ENCODE data around the gene MEOX2. TPM values are rescaled to one million over a fixed set of nuclear protein-coding genes. Genes with fewer than 3 reads are reported as not detected.

Gene MEOX2
- total RNA-seq, 1 experiment from 2014 or later: not detected

DNA sequence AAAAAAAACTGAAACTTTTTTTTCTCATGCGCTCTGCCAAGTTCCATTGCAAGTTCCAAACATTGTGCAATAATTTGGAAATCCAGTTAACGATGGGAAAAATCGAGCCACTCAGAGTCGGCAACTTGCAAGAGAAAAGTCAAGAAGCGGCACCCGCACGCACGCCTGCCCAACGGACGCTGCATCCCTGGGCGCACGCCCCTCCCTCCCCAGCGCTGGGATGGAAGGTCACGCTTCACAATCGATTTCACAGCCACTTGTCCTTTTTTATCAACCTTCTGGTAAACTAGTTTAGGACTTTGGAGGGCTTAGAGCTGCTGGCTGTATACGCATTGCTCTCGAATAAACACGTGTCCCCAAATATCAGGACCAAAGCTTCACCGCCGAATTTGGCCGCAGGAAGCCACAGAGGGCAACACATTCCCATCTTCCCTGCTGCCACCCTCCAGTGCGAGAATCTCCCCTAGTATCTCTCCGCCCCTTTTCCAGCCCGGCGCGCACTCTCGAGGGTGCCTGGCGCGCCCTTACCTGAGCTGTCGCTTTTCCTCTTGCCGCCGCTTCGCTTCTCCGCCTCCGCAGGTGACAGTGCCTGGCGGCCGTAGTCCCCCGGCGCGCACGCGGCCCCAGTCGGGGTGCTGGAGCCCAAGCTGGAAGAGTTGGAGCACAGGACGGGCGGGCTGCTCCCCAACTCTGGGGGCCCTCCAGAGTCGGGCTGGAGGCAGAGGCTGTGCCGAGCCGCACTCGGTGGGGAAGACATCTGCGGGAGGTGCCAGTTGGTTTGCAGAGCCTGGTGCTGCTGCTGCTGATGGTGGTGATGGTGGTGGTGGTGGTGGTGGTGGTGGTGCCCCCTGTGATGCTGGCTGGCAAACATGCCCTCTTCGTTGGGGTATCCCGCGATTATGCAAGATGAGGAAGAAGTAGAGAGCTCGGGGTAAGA lies 857 bp downstream of the MEOX2 start:
- H3K14ac ChIP-seq (ENCODE audit: insufficient read depth, low read length): no peak overlapping the region
- H3K4me2 ChIP-seq (ENCODE audit: insufficient read depth, insufficient read length, low read length): peak overlapping the region; percentile 99
- peaks cover 29% of the 10 kb centered on the region for H3K23me2 ChIP-seq (ENCODE audit: insufficient read length, low read depth, low read length, poor library complexity, severe bottlenecking)
- no peaks in the 10 kb centered on the region for H3K79me1 ChIP-seq (ENCODE audit: insufficient read depth, low read depth, low read length, poor library complexity, severe bottlenecking)
- no peak overlapping the region for H2BK5ac ChIP-seq (ENCODE audit: insufficient read length, low read length)
- H3K4ac ChIP-seq (ENCODE audit: low read depth, low read length): no peak overlapping the region
- peak overlapping the region; percentile 96 for H2AFZ ChIP-seq (ENCODE audit: low read length)
- no peak overlapping the region for H2BK12ac ChIP-seq (ENCODE audit: insufficient read length, low read depth, low read length)
- WGBS (ENCODE audit: extremely low coverage, insufficient read length, low lambda C conversion rate): no CpG with 5 or more reads among the region's 54 CpGs
- Mint-ChIP-seq H3K36me3 (ENCODE audit: insufficient read depth in 1 of 3, low read depth in 3 of 3) (no peaks in the 10 kb centered on the region), H3K27me3 (ENCODE audit: low read depth) (peaks cover 72% of the 10 kb centered on the region), H3K27ac (no peak overlapping the region), H3K9me3 (no peaks in the 10 kb centered on the region; a peak in 1 of 5 replicates), H3K4me3 (peak overlapping the region; percentile 67 to 83), H3K4me1 (peaks cover 38 to 44% of the 10 kb centered on the region in 2 experiments)
- H3K27me3 ChIP-seq (ENCODE audit: insufficient read depth, low read length): peaks cover 35% of the 10 kb centered on the region
- no peak overlapping the region for H3K56ac ChIP-seq (ENCODE audit: insufficient read length, low read depth, low read length)
- H2AK5ac ChIP-seq (ENCODE audit: insufficient read length, low read length): no peak overlapping the region
- no peak overlapping the region for H3K27ac ChIP-seq (ENCODE audit: insufficient read length, low read depth, low read length)
- no peaks in the 10 kb centered on the region for H3K79me2 ChIP-seq (ENCODE audit: insufficient read depth, low read length)
- H3T11ph ChIP-seq (ENCODE audit: low read length): no peak overlapping the region
- no peak overlapping the region for H2BK120ac ChIP-seq (ENCODE audit: low read depth, low read length, poor library complexity, severe bottlenecking)
- peaks cover 6% of the 10 kb centered on the region for H4K20me1 ChIP-seq (ENCODE audit: control insufficient read depth, insufficient read depth, insufficient read length)
- no peak overlapping the region for H3K18ac ChIP-seq (ENCODE audit: insufficient read length, low read depth, low read length)
- TF ChIP-seq, protein P1, sequence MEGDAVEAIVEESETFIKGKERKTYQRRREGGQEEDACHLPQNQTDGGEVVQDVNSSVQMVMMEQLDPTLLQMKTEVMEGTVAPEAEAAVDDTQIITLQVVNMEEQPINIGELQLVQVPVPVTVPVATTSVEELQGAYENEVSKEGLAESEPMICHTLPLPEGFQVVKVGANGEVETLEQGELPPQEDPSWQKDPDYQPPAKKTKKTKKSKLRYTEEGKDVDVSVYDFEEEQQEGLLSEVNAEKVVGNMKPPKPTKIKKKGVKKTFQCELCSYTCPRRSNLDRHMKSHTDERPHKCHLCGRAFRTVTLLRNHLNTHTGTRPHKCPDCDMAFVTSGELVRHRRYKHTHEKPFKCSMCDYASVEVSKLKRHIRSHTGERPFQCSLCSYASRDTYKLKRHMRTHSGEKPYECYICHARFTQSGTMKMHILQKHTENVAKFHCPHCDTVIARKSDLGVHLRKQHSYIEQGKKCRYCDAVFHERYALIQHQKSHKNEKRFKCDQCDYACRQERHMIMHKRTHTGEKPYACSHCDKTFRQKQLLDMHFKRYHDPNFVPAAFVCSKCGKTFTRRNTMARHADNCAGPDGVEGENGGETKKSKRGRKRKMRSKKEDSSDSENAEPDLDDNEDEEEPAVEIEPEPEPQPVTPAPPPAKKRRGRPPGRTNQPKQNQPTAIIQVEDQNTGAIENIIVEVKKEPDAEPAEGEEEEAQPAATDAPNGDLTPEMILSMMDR (conservative IDR thresholded peaks at IDR 0.05): no peak
- peaks cover 6% of the 10 kb centered on the region; the same call in 1 of the 2 replicates for H3K4me1 ChIP-seq (ENCODE audit: insufficient read depth, low read length)
- no peak overlapping the region for H2BK15ac ChIP-seq (ENCODE audit: low read depth, low read length)
- no peaks in the 10 kb centered on the region for H3K9me3 ChIP-seq (ENCODE audit: control insufficient read depth, low read depth, low read length)
- H2BK20ac ChIP-seq (ENCODE audit: low read depth, low read length, poor library complexity, severe bottlenecking): no peak overlapping the region
- H4K8ac ChIP-seq (replicated peaks; ENCODE audit: insufficient read length, low read depth, low read length): no peak overlapping the region
- DNase-seq: peak; percentile 71
- H4K91ac ChIP-seq (ENCODE audit: insufficient read length, low read depth, low read length): no peak overlapping the region
- H3K23ac ChIP-seq (ENCODE audit: insufficient read length, low read depth, low read length): no peak overlapping the region
- H4K5ac ChIP-seq (ENCODE audit: insufficient read length, low read depth, low read length): no peak overlapping the region
- H3K9ac ChIP-seq (ENCODE audit: extremely low read depth, insufficient read length, low read length): no peak overlapping the region
